ENCODE data around the gene ITGB3.

GRCh38 chr17:47298712-47299111, 45.1 kb downstream of the ITGB3 start:
- TF ChIP-seq CTCF (IDR thresholded peaks at IDR 0.05) (no peak), POLR2AphosphoS5 (IDR thresholded peaks at IDR 0.05) (no peak), POLR2A (IDR thresholded peaks at IDR 0.05) (no peak), EP300 (IDR thresholded peaks at IDR 0.05) (no peak)

All from gastroesophageal sphincter (tissue), 3 donors.